Germinal center (tissue), 1 donor: ENCODE measurements around the gene MCTP1.

Experiments used
- DNase-seq: peaks from one replicate; pipeline ENCODE4 v3.0.0; 2012; ENCODE audit warnings: mixed read lengths, low spot score

Gene MCTP1

GRCh38 chr5:95284572-95285408 is at the start of gene MCTP1:
Gene MCTP1, minus strand, starts transcription at chr5:95285094.
- peak; percentile 7 for DNase-seq

- DNase-seq = no peak
Measured at GRCh38 chr5:95332158-95332557, 47.3 kb upstream of the MCTP1 start.

- no peak for DNase-seq
Measured at GRCh38 chr5:95331358-95331757, 46.5 kb upstream of the MCTP1 start.

DNA sequence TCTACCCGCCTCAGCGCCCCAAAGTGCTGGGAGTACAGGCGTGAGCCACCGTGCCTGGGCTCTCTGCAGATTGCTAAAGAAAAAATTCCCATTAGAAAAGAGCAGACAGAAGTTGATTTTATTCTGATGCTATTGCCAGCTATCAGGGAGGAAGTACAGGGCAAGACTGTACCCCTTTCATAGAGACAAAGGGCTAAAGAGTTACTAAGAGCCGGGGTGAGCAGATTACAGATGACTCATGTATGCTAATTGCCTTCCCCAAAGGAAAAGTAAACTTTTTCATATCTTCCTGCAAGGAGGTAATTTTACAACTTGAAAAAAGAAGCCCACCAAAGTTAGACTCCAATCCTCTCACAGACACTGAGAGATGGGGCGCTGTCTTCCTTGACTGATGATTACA is 42.3 kb upstream of the MCTP1 start:
- DNase-seq = no peak

GRCh38 chr5:95317687-95318086 is 32.8 kb upstream of the MCTP1 start:
- DNase-seq = no peak

GRCh38 chr5:95317085-95317484 is 32.2 kb upstream of the MCTP1 start:
- no peak for DNase-seq

DNA sequence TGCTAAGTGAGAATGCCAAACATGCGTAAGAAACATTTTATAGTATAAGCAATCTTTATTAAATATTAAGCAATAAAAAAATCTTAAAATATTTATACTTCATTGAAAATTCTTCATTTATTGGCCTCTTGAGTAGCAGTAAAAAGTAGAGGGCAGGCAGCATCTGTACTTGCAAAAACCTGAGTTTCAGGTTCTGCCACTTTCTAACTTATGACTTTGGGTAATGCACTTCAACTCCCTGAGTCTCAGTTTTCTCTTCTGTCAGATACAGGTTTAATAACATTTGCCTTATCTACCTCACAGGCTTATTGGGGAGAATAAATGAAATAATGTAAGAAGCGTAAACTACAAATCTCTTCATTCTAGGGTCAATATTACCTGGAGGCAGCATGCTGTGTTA is 19.8 kb upstream of the MCTP1 start:
- no peak for DNase-seq

- no peak for DNase-seq
Measured at GRCh38 chr5:95298651-95299050, 13.8 kb upstream of the MCTP1 start.

- DNase-seq = no peak
Measured at GRCh38 chr5:95296291-95296690, 11.4 kb upstream of the MCTP1 start.

GRCh38 chr5:95285409-95285755 is 488 bp upstream of the MCTP1 start:
- DNase-seq = no peak

- DNase-seq = peak; percentile 31
Measured at GRCh38 chr5:95283761-95284571, 928 bp downstream of the MCTP1 start.

GRCh38 chr5:95283022-95283615 is 1.8 kb downstream of the MCTP1 start:
- no peak for DNase-seq

GRCh38 chr5:95281226-95281625 is 3.7 kb downstream of the MCTP1 start:
- DNase-seq = no peak

DNA sequence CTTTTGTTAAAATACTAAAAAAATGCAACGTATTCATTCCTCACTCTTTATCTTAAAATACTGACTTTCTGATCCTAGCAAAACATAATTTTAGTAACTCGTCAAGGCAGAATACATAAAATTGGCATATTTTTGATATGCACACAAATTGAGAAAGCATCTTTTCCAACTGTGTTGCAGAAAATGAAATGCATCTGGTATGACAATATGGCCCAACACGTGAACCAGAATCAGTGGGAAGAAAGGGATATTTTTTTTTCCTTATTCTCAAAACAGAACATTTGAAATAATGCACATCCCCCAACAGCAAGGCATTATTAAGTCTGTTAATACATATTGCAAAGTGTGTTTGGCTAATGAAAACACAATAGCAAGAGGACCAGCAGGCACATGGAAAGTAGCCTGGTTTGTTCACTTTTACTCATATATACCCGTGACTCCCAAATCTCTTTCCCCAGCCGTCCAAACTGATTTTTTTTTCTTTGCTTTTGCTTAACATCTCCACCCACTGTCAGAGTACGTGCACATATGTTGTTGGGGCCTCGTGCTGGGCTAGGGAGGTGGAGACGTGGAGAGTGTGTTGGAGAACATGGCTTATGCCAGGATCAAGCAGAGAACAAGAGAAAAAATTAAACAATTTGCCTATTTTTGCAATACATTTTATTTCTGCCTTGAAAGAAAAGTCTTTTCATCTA is 4.3 kb downstream of the MCTP1 start:
- DNase-seq = no peak

DNA sequence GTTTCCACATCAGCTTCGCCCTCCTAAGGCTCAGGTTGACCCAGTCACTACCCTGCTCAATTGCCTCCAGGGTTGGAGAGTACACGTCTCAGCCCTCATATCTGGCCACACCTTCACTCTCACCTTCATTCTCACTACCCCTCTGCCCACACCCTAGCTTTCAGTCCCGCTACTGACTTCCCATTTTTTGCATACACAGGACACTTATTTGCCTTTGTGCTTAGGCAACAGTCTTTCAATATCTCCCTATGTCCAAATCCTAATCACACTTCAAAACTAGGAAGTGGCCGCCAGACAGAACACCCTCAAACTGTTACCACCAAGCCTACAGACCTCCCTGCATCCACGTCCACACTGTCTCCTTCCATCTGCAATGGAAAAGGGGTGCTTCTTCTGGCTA is 10.9 kb downstream of the MCTP1 start:
- no peak for DNase-seq

DNA sequence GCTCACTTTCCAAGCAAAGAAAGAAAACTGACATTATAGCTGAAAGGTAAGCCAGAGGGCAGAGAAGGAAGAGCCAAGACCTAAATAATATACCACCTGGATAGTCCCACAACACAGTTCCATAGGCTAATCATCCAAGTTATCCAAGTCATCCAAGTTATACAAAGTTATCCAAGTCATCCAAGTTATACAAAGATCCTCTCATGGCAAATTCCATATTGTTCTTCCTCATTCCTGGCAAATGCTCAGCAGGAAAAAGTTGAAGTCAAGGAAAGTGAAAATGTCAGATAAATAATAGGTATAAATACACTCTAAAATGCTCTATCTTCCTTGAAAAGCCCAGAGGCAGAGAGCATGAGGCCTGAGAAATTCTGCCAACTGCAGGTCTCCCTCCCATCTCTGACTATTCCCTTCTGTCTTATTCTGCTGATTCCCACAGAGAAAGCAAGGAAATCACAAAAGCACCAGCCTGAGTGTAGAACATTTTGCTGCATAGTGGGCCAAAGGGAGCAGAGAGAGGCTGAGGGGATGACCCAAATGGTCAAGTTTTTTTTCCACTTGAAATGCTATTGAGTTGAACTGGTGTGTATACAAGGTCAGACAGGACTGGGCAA is 12.5 kb downstream of the MCTP1 start:
- DNase-seq = no peak

DNA sequence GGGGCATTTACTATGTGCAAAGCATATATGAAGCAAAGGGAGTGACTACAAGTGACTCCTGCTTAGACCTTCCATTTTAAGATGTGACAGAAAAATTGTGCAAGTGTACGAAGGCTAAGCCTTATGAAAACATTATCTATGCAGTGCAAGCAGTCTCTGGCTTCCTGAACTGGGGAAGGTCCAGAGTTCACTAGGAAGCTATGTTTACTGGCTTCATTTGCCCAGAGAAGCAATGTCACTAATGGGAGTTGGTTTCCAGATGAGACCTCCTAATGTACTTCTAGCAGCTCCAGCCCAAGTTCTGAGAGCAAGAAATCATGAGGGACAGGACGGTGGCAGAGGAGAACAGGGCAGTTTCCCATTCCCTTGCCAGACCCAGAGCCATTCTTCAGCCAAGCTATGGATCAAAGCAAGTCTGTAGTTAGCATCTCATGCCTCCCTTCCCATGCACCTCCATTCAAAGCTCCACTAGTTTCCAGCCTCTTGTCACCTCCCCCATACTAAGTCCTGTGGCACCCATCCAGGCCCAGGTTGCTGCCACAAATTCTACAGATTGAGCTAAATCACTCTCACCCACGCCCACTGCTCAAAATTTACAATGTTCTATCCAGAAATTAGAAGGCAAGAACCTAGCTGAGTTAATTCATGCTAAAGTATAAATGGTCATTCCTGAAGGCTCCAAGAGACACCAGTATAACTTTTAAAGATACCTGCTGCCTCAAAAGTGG is 21.8 kb downstream of the MCTP1 start:
- no peak for DNase-seq

- no peak for DNase-seq
Measured at GRCh38 chr5:95261437-95262175, 23.3 kb downstream of the MCTP1 start.

DNA sequence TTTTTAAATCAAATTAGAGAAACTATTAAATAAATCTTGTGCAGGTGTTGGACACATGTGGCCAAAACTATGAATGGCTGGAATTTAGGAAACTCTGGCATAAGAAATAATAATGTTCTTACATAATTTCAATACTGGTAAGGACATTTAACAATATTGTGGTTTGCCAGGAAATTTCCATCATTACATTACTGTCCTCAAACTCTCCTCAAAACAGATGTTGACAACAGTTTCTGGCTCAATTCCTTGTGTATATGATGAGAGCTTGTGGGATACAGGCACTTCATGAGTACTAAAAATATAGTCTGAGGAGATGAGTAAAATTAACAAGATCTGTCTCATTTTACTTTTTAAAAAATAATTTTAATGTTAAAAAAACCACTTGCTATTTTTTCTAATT is 27.9 kb downstream of the MCTP1 start:
- DNase-seq = no peak

DNA sequence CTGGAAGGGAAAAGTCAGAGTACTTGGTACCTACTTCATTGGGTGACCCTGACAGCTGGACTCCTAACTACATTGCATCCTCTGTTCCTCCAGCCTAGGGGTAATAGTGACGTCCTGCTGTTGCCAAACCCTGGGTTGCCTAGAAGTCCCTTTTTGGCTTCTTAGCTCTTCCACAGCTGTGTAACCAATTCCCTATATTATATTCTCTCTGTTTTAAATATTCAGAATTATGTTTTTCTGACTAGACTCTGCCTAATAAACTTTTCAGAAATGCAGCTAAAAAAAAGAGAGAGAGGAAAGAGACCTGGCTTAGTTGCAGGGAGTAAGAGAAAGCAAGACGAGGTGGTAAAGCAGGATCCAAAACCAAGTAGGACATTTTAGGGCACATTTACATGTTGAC is 28.4 kb downstream of the MCTP1 start:
- no peak for DNase-seq

- no peak for DNase-seq
Measured at GRCh38 chr5:95252801-95253200, 32.1 kb downstream of the MCTP1 start.
